ENCODE data around the gene FRAS1. TPM values are rescaled to one million over a fixed set of nuclear protein-coding genes. Genes with fewer than 3 reads are reported as not detected.

The FRAS1 gene
- total and polyA plus RNA-seq, 2 donors (not counting 3 experiments of a cell fraction or from before 2014, with no cell fraction given) = 1.4 to 3.6 TPM

DNA sequence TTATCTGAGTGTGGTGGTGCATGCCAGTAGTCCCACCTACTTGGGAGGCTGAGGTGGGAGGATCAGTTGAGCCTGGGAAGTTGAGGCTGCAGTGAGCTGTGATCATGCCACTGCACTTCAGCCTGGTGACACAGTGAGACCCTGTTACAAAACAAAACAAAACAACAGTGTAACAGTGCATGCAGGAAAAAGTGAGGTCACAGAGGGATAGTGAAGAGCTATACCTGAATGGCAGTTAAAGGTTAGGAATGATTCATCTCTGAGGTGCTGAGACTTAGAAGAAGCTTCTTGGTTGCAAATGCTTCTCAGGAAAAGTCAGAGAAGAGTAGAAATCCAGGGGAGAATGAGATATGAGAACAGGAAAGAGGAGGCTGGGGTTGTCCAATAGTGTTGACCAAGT lies 178.7 kb downstream of the FRAS1 start:
- CTCF ChIA-PET = interaction anchor here (1.0 kb wide), 1 partner anchor 9 kb away, joined by 3 read pairs; no protein-coding TSS in a partner anchor
- Histone ChIP-seq H3K27me3 (ENCODE audit: control insufficient read depth in 2 of 2, insufficient read depth in 2 of 2, low read length in 2 of 2) (no peaks in the 10 kb centered on the region), H3K79me2 (ENCODE audit: control insufficient read depth, insufficient read depth, low read length) (no peaks in the 10 kb centered on the region), H3K4me3 (replicated peaks in 1 of 3; ENCODE audit: insufficient read depth in 1 of 3, low read depth in 1 of 3, low read length in 3 of 3) (no peak overlapping the region), H3K9ac (replicated peaks; ENCODE audit: extremely low read depth, insufficient read depth, low read length) (no peak overlapping the region), H3K4me2 (ENCODE audit: insufficient read depth, low read length) (no peak overlapping the region), H3K9me3 (replicated peaks; ENCODE audit: control insufficient read depth, insufficient read depth, low read length) (no peaks in the 10 kb centered on the region), H3K36me3 (ENCODE audit: control insufficient read depth in 2 of 2, extremely low read depth in 1 of 2, insufficient read depth in 2 of 2, low read length in 2 of 2) (no peaks in the 10 kb centered on the region), H2AFZ (ENCODE audit: low read depth, low read length) (no peak overlapping the region), H3K27ac (ENCODE audit: insufficient read depth, low read depth, low read length) (no peak overlapping the region), H3K4me1 (ENCODE audit: control insufficient read depth, extremely low read depth, insufficient read depth, low read length) (no peaks in the 10 kb centered on the region), H4K20me1 (replicated peaks; ENCODE audit: control insufficient read depth, extremely low read depth, insufficient read depth, low read length) (no peaks in the 10 kb centered on the region), H3K9me1 (replicated peaks; ENCODE audit: control insufficient read depth, extremely low read depth, insufficient read depth, low read length) (no peaks in the 10 kb centered on the region)
- intact Hi-C loops (cut with micrococcal nuclease) = no loop called here
- FAIRE-seq = no peak
- TF ChIP-seq GATA2 (IDR thresholded peaks at IDR 0.05; ENCODE audit: insufficient read depth, insufficient read length, low read depth, low read length) = no peak
- TF ChIP-seq, protein P1, sequence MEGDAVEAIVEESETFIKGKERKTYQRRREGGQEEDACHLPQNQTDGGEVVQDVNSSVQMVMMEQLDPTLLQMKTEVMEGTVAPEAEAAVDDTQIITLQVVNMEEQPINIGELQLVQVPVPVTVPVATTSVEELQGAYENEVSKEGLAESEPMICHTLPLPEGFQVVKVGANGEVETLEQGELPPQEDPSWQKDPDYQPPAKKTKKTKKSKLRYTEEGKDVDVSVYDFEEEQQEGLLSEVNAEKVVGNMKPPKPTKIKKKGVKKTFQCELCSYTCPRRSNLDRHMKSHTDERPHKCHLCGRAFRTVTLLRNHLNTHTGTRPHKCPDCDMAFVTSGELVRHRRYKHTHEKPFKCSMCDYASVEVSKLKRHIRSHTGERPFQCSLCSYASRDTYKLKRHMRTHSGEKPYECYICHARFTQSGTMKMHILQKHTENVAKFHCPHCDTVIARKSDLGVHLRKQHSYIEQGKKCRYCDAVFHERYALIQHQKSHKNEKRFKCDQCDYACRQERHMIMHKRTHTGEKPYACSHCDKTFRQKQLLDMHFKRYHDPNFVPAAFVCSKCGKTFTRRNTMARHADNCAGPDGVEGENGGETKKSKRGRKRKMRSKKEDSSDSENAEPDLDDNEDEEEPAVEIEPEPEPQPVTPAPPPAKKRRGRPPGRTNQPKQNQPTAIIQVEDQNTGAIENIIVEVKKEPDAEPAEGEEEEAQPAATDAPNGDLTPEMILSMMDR (IDR thresholded peaks at IDR 0.05; ENCODE audit: extremely low read depth in 1 of 2, insufficient read depth in 1 of 2, low read depth in 1 of 2, low read length in 2 of 2) = no peak
- TF ChIP-seq EZH2 (IDR thresholded peaks at IDR 0.05; ENCODE audit: borderline replicate concordance, low read depth, low read length, severe bottlenecking) = no peak
- TF ChIP-seq FOS (IDR thresholded peaks at IDR 0.05; ENCODE audit: borderline replicate concordance, insufficient read depth, low read length) = no peak
- TF ChIP-seq POLR2AphosphoS5 (IDR thresholded peaks at IDR 0.05; ENCODE audit: insufficient read depth, low read depth, low read length) = no peak
- TF ChIP-seq JUN (IDR thresholded peaks at IDR 0.05; ENCODE audit: borderline replicate concordance, insufficient read depth, insufficient read length, low read depth) = no peak
- TF ChIP-seq, protein P2, sequence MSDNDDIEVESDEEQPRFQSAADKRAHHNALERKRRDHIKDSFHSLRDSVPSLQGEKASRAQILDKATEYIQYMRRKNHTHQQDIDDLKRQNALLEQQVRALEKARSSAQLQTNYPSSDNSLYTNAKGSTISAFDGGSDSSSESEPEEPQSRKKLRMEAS (IDR thresholded peaks at IDR 0.05; ENCODE audit: insufficient read depth, insufficient read length) = no peak
- TF ChIP-seq POLR2A (IDR thresholded peaks at IDR 0.05; ENCODE audit: low read depth, low read length) = no peak
- TF ChIP-seq MYC (IDR thresholded peaks at IDR 0.05; ENCODE audit: low read depth, low read length) = no peak
- DNase-seq (ENCODE audit: low read depth, low spot score) = no peak
- POLR2A ChIA-PET = no interaction called here
- BruUV-seq (replicated peaks) = no TSS peak
- dilution Hi-C loops (cut with MboI; ENCODE audit: extremely low pct_ligation_motif_present, low sequenced_read_pairs) = no loop called here

Measured in endothelial cell of umbilical vein (primary cell).